HepG2 (cell line): ENCODE data around the gene CBX2. TPM values are rescaled to one million over a fixed set of nuclear protein-coding genes. Genes with fewer than 3 reads are reported as not detected.

Experiments
- ARHGAP35 ChIP-seq: sonication (generic); formaldehyde crosslinking; IDR thresholded peaks from 2 replicates; pipeline ENCODE4 v1.9.0; 2022; ENCODE audit warnings: mild to moderate bottlenecking, inconsistent platforms, moderate library complexity, missing genetic modification reagents, borderline replicate concordance
- ATF4 ChIP-seq, 2 experiments: fragments of 450-650 bp in 1 of 2; sonication (generic) in 1 of 2; formaldehyde crosslinking; IDR thresholded peaks; 2 replicates each; pipeline versions ENCODE4 v1.5.0 to v1.8.0; 2020 to 2022; ENCODE audit warnings: mild to moderate bottlenecking in 1 of 2, missing genetic modification reagents in 1 of 2
- DMAP1 ChIP-seq: IDR thresholded peaks from 2 replicates; pipeline ENCODE4 v1.6.1; 2016
- GTF2F1 ChIP-seq: fragments of 150-350 bp; IDR thresholded peaks from 2 replicates; pipeline ENCODE4 v1.6.1; 2014; ENCODE audit warnings: low read length
- HNF4G ChIP-seq, 2 experiments: sonication (generic) in 1 of 2; formaldehyde crosslinking in 1 of 2; IDR thresholded peaks; 2 replicates each; pipeline versions ENCODE4 v1.4.0 to v1.6.1; 2011 to 2020; ENCODE audit warnings: borderline replicate concordance in 2 of 2, low read depth in 2 of 2, mild to moderate bottlenecking in 2 of 2, low read length in 1 of 2, missing genetic modification reagents in 1 of 2, moderate library complexity in 1 of 2
- POGZ ChIP-seq: sonication (generic); formaldehyde crosslinking; IDR thresholded peaks from 2 replicates; pipeline ENCODE4 v1.4.0; 2020; ENCODE audit warnings: mild to moderate bottlenecking, missing genetic modification reagents
- SAP130 ChIP-seq: IDR thresholded peaks from 2 replicates; pipeline ENCODE4 v1.6.1; 2016; ENCODE audit warnings: low read depth
- SATB2 ChIP-seq: sonication (generic); formaldehyde crosslinking; IDR thresholded peaks from 2 replicates; pipeline ENCODE4 v1.5.0; 2020; ENCODE audit warnings: missing genetic modification reagents
- SNRNP70 ChIP-seq: fragments of 200-400 bp; formaldehyde crosslinking; IDR thresholded peaks from 2 replicates; pipeline ENCODE4 v1.6.1; 2017; ENCODE audit warnings: mild to moderate bottlenecking, low read depth, low read length, moderate library complexity
- TAF1 ChIP-seq: sonication (generic); formaldehyde crosslinking; IDR thresholded peaks from 2 replicates; pipeline ENCODE4 v1.4.0; 2020; ENCODE audit warnings: missing genetic modification reagents
- TARDBP ChIP-seq: sonication (generic); formaldehyde crosslinking; IDR thresholded peaks from 2 replicates; pipeline ENCODE4 v1.8.0; 2022; ENCODE audit warnings: mild to moderate bottlenecking, missing genetic modification reagents
- THYN1 ChIP-seq: sonication (generic); formaldehyde crosslinking; IDR thresholded peaks from 2 replicates; pipeline ENCODE4 v1.8.1; 2023; ENCODE audit warnings: low read depth, mild to moderate bottlenecking, moderate library complexity, missing genetic modification reagents, borderline replicate concordance
- ZNF180 ChIP-seq: sonication (generic); formaldehyde crosslinking; IDR thresholded peaks from 2 replicates; pipeline ENCODE4 v1.4.0; 2020; ENCODE audit warnings: low read depth, missing genetic modification reagents, borderline replicate concordance
- ZNF362 ChIP-seq: sonication (generic); formaldehyde crosslinking; IDR thresholded peaks from 2 replicates; pipeline ENCODE4 v1.4.0; 2020; ENCODE audit warnings: missing genetic modification reagents, mild to moderate bottlenecking, borderline replicate concordance
- ZNF382 ChIP-seq: sonication (generic); formaldehyde crosslinking; IDR thresholded peaks from 2 replicates; pipeline ENCODE4 v1.5.0; 2020; ENCODE audit warnings: missing genetic modification reagents, mild to moderate bottlenecking, borderline replicate concordance
- ZNF432 ChIP-seq: sonication (generic); formaldehyde crosslinking; IDR thresholded peaks from 2 replicates; pipeline ENCODE4 v1.5.0; 2020; ENCODE audit warnings: missing genetic modification reagents, mild to moderate bottlenecking, borderline replicate concordance
- ZNF558 ChIP-seq: sonication (generic); formaldehyde crosslinking; IDR thresholded peaks from 2 replicates; pipeline ENCODE4 v1.9.0; 2022; ENCODE audit warnings: mild to moderate bottlenecking, missing genetic modification reagents, borderline replicate concordance
- ZNF766 ChIP-seq: sonication (generic); formaldehyde crosslinking; IDR thresholded peaks from 2 replicates; pipeline ENCODE4 v1.5.0; 2020; ENCODE audit warnings: missing genetic modification reagents, borderline replicate concordance
- ZNF768 ChIP-seq: sonication (generic); formaldehyde crosslinking; IDR thresholded peaks from 2 replicates; pipeline ENCODE4 v1.4.0; 2020; ENCODE audit warnings: missing genetic modification reagents
- ZNF83 ChIP-seq: sonication (generic); formaldehyde crosslinking; IDR thresholded peaks from 2 replicates; pipeline ENCODE4 v1.4.0; 2020; ENCODE audit warnings: missing genetic modification reagents, mild to moderate bottlenecking, borderline replicate concordance
- polyA plus RNA-seq, 8 experiments: library from polyadenylated mRNA; depleted of rRNA in 3 of 8; stranded (reverse) in 7 of 8; unstranded in 1 of 8; fragments of >200 nt; fragmentation: Illumina TruSeq in 4 of 8; extraction: Trizol in 4 of 8; gene quantifications; 2 replicates each; pipeline versions ENCODE4 v1.2.1 to v1.2.3, GENCODE V29; 2011 to 2016; ENCODE audit warnings: low read depth in 4 of 8, missing spikeins in 1 of 8, mixed read lengths in 1 of 8; ENCODE audit not compliant: insufficient read depth in 1 of 8
- total RNA-seq, 5 experiments: library from RNA; depleted of rRNA; stranded (reverse); fragments of >200 nt; fragmentation: Illumina TruSeq; extraction: Trizol; gene quantifications; 2 replicates each; pipeline ENCODE4 v1.2.3, GENCODE V29; 2016; ENCODE audit warnings: low read depth in 1 of 5
- TF ChIP-seq, protein P1 (sequence below): sonication (generic); formaldehyde crosslinking; IDR thresholded peaks from 2 replicates; pipeline ENCODE4 v1.9.0; 2022; ENCODE audit warnings: missing genetic modification reagents, mild to moderate bottlenecking, borderline replicate concordance
- TF ChIP-seq, protein P2 (sequence below): sonication (generic); formaldehyde crosslinking; IDR thresholded peaks from 2 replicates; pipeline ENCODE4 v1.8.1; 2023; ENCODE audit warnings: mild to moderate bottlenecking, missing genetic modification reagents, borderline replicate concordance
- TF ChIP-seq, protein P3 (sequence below): sonication (generic); IDR thresholded peaks from 2 replicates; pipeline ENCODE4 v1.6.1; 2016; ENCODE audit warnings: low read depth, borderline replicate concordance

CBX2 gene
- total and polyA plus RNA-seq, 2 of the 13 experiments (the other 11 are each of a cell fraction or from before 2014, with no cell fraction given) = 14.5 to 31.1 TPM

DNA sequence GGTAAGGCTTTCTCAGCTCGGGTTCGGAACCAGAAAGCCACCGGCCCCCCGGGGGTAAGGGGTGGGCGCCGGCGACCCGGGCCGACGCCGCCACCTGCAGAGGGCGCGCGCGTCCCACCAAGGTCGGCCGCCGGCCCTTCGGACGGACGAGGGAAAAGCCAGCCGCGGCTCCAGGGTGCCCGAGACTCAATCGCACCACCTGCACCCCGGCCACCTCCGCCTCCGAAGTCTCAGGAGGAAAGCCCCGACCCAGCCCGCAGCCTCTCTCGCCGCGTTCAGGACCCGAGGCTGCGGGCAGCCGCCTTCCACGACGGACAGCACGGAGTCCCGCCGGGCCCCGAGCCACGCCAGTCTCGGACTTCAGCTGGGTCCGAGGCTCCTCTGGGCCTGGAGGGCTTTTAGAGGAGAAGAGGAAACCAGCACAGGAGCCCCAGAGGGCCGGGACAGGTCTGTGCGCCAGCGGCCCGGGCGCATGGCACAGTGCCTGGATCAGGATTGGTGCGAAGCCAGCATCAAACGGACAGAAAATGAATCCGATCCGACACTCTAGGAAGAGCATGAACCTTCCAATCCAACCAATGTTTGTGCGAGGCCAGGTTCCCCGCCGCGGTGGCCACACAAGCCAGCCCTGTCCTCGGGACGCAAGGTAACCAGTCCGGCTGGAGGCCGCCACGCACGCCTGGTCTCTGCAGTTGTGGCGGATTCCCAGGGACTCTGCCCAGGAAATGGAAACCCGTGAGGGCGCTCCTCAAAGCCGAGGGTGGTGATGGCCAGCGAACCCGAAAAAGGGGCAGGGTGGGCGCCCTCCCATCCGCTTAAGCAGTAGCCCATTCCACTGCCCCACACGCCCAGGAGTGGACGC is 12.2 kb downstream of the CBX2 start (continued):
- TF ChIP-seq ZNF362 (no peak), POGZ (CRISPR knock-in tag) (no peak), ZNF432 (CRISPR knock-in tag) (no peak), ZNF382 (CRISPR knock-in tag) (no peak), ARHGAP35 (CRISPR knock-in tag) (no peak; the same call in 1 of the 2 replicates), ZNF766 (CRISPR knock-in tag) (no peak), ZNF768 (CRISPR knock-in tag) (peak; percentile 14; the same call in 1 of the 2 replicates), TARDBP (no peak), DMAP1 (CRISPR knock-in tag) (no peak), SNRNP70 (no peak), SATB2 (CRISPR knock-in tag) (0 out of 2 replicates have a peak, but pooled peaks have one; percentile 55), ZNF83 (CRISPR knock-in tag) (no peak), ZNF558 (CRISPR knock-in tag) (peak; percentile 24; the same call in 1 of the 2 replicates), GTF2F1 (no peak), ATF4 (CRISPR knock-in tag; IDR thresholded peaks at IDR 0.05) (no peak), SAP130 (CRISPR knock-in tag) (peak; percentile 39), TAF1 (CRISPR knock-in tag) (no peak), ZNF180 (CRISPR knock-in tag) (no peak), THYN1 (no peak), HNF4G (IDR thresholded peaks at IDR 0.05; ENCODE audit: borderline replicate concordance, low read depth, low read length) (no peak), HNF4G (CRISPR knock-in tag; IDR thresholded peaks at IDR 0.05; ENCODE audit: borderline replicate concordance, low read depth) (no peak)
- TF ChIP-seq, protein P1, sequence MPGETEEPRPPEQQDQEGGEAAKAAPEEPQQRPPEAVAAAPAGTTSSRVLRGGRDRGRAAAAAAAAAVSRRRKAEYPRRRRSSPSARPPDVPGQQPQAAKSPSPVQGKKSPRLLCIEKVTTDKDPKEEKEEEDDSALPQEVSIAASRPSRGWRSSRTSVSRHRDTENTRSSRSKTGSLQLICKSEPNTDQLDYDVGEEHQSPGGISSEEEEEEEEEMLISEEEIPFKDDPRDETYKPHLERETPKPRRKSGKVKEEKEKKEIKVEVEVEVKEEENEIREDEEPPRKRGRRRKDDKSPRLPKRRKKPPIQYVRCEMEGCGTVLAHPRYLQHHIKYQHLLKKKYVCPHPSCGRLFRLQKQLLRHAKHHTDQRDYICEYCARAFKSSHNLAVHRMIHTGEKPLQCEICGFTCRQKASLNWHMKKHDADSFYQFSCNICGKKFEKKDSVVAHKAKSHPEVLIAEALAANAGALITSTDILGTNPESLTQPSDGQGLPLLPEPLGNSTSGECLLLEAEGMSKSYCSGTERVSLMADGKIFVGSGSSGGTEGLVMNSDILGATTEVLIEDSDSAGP = peak; percentile 72; the same call in 1 of the 2 replicates
- TF ChIP-seq, protein P2, sequence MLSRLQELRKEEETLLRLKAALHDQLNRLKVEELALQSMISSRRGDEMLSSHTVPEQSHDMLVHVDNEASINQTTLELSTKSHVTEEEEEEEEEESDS (CRISPR knock-in tag) = no peak
- TF ChIP-seq, protein P3, sequence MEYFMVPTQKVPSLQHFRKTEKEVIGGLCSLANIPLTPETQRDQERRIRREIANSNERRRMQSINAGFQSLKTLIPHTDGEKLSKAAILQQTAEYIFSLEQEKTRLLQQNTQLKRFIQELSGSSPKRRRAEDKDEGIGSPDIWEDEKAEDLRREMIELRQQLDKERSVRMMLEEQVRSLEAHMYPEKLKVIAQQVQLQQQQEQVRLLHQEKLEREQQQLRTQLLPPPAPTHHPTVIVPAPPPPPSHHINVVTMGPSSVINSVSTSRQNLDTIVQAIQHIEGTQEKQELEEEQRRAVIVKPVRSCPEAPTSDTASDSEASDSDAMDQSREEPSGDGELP = no peak
